Spinal cord (tissue), 10 donors: ENCODE data around the gene SLC7A10. TPM values are rescaled to one million over a fixed set of nuclear protein-coding genes. Genes with fewer than 3 reads are reported as not detected.
A peak's percentile ranks its signal among the peaks of the same experiment; 100 is the strongest.

ENCODE experiments used
- DNase-seq, 6 donors: peaks; one replicate each; pipeline versions ENCODE4 v3.0.0 to v3.0.0-alpha.2; 2013 to 2015; ENCODE audit warnings: low spot score in 6 of 6, low read depth in 4 of 6
- H3K27ac ChIP-seq: one replicate; pipeline ENCODE4 v1.5.1; 2013; ENCODE audit warnings: low read depth, low read length, control low read depth
- H3K27me3 ChIP-seq: one replicate; pipeline ENCODE4 v1.6.1; 2013; ENCODE audit warnings: low read length; ENCODE audit not compliant: control insufficient read depth, insufficient read depth
- H3K36me3 ChIP-seq: one replicate; pipeline ENCODE4 v1.6.1; 2013; ENCODE audit warnings: low read length; ENCODE audit not compliant: control insufficient read depth, insufficient read depth
- H3K4me1 ChIP-seq: one replicate; pipeline ENCODE4 v1.6.1; 2013; ENCODE audit warnings: low read length; ENCODE audit not compliant: control insufficient read depth, insufficient read depth
- H3K4me3 ChIP-seq: one replicate; pipeline ENCODE4 v1.5.1; 2013; ENCODE audit warnings: low read depth, low read length, control low read depth
- H3K9me3 ChIP-seq: one replicate; pipeline ENCODE4 v1.6.1; 2013; ENCODE audit warnings: low read length; ENCODE audit not compliant: control insufficient read depth, insufficient read depth
- WGBS: methylation state at CpG from one replicate; pipeline ENCODE4 v1.1.5; 2013; ENCODE audit warnings: missing lambda C conversion rate; ENCODE audit not compliant: insufficient coverage; 5-methylcytosine and 5-hydroxymethylcytosine counted together
- polyA plus RNA-seq, 2 donors: library from polyadenylated mRNA; unstranded; fragments of 120-200 nt; gene quantifications; one replicate each; pipeline ENCODE4 v1.2.1, GENCODE V29; 2013; ENCODE audit not compliant: insufficient read length in 2 of 2
- total RNA-seq, 2 donors: library from RNA; depleted of rRNA in 1 of 2; stranded (reverse); fragments of 120-200 nt in 1 of 2; fragments of >200 nt in 1 of 2; gene quantifications; one replicate each; pipeline versions ENCODE4 v1.2.3 to v1.2.4, GENCODE V29; 2013 to 2014
- donor health status: healthy.

Gene SLC7A10
- total and polyA plus RNA-seq, 4 donors: 3.8 to 43.2 (median 19.9) TPM

DNA sequence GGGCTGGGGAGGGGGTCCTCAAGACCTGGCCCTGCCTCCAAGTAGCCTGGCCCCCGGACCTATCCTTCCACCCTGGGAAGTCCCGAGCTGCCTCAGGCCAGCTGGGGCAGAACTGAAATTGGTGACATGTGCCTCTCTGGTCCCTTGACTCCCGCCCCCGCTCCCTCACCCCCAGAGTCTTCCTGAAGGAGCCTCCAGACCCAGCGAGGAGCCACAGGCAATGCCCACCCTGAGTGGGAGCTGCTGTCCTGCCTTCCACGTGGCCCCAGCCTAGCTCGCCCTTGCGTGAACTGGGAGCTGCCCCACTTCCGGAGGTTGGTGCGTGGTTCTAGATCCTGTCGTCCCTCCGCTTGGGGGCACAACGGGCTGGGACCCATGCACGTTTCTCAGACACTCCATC lies 42.1 kb upstream of the SLC7A10 start:
- no peak for DNase-seq
- WGBS: 72% methylated on average over 14 of the region's 14 CpGs
- H3K27ac ChIP-seq: no peak overlapping the region

DNA sequence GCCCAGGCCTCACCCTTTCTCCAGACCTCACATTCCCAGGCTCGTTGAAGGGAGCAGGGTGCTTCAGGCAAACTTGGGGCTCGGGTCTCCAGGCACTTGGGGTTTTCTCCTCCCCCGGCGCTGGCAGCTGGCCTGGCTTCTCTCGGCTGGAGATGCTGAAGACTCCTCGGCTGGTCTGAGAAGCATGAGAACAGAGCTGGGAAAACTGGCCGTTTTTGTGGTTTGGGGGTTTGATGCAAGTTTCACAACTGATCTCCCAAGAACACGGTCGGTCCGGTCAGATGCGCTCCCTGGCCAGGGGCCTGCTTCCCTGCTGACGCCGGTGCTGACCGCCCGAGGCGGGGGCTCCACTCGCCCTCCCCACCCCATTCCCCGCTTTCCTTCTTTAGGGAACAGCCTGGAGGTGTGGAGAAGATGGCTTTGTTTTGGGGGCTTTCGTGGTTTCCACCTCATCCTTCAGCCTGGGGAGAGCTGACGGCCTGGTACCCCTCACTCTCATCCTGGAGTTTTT lies 41.4 kb upstream of the SLC7A10 start:
- 74% methylated on average over 11 of the region's 20 CpGs for WGBS
- Histone ChIP-seq H3K9me3 (no peaks in the 10 kb centered on the region), H3K36me3 (no peaks in the 10 kb centered on the region), H3K27ac (no peak overlapping the region), H3K4me3 (no peak overlapping the region), H3K4me1 (no peaks in the 10 kb centered on the region), H3K27me3 (no peaks in the 10 kb centered on the region)
- no peak for DNase-seq

More for the DNA sequence above, 42.1 kb upstream of the SLC7A10 start:
- Histone ChIP-seq H3K36me3 (no peaks in the 10 kb centered on the region), H3K27me3 (no peaks in the 10 kb centered on the region), H3K9me3 (no peaks in the 10 kb centered on the region), H3K4me3 (no peak overlapping the region), H3K4me1 (no peaks in the 10 kb centered on the region)

DNA sequence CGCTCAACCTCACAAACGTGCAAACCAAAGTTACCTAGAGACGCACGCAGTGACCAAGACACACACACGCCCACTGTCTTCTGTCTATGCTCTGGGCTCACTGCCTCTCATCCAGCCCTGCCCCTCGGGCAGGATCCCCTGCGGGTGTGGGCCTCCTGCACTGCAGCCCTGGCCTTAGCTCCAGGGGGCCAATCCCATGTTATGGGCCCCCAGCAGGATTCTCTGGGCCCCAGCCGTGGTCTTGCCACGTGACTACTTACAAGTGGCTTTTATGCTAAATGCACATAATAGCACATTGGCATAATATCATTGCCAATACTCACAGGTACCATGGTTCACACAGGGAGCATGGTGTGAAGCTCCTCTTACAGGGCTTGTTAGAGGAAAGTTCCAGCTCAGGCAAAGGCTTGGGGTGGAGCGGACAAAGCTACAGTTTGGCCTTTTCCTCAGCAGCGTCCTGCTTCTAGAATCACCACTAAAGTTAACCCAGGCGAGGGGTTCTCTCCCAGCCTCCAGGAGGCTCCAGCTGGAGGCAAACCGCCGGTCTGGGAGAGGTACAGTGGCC lies 39.3 kb upstream of the SLC7A10 start:
- WGBS: 84% methylated on average over 12 of the region's 14 CpGs
- Histone ChIP-seq H3K27ac (no peak overlapping the region), H3K27me3 (no peaks in the 10 kb centered on the region), H3K4me3 (no peak overlapping the region), H3K9me3 (no peaks in the 10 kb centered on the region), H3K36me3 (no peaks in the 10 kb centered on the region), H3K4me1 (no peaks in the 10 kb centered on the region)
- DNase-seq: no peak

- Histone ChIP-seq H3K27me3 (no peaks in the 10 kb centered on the region), H3K4me1 (no peaks in the 10 kb centered on the region), H3K27ac (no peak overlapping the region), H3K4me3 (no peak overlapping the region), H3K9me3 (no peaks in the 10 kb centered on the region), H3K36me3 (no peaks in the 10 kb centered on the region)
- 91% methylated on average over 20 of the region's 25 CpGs for WGBS
- DNase-seq: no peak
These were observed 37.8 kb upstream of the SLC7A10 start for GRCh38 chr19:33263325-33264023.

DNA sequence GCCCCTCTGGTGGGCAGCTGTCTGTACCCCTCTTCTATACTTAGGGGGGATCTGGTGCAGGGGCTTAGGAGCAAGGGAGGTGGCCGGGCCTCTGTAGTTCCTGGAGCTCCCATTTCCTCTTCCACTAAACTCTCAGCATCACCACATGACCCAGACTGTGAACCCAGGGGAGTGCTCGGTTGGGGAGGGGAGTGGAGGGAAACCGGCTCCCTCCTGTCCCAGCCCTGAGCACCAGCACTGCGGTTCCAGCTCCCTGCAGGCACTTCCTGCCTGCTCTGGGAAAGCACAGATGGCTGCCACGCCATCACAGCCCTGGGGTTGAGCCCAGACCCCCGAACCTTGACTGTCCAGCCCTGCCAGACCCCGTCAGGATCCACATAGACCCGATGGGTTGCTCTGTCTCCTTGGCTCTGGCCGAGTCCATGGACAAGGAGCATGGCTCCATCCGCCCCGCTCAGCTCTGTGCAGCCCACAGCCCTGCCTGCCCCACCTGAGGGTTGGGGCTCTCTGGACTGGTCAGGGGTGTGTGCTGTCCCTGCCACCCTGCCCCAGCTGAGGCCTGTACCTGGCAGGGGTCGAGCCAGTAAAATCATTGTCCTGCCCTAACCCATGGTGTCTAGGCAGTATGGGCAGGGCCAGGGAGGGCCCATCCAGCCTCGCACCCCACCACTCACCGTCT lies 36.0 kb upstream of the SLC7A10 start:
- Histone ChIP-seq H3K27ac (no peak overlapping the region), H3K4me1 (no peaks in the 10 kb centered on the region), H3K4me3 (no peak overlapping the region), H3K36me3 (no peaks in the 10 kb centered on the region), H3K27me3 (no peaks in the 10 kb centered on the region), H3K9me3 (no peaks in the 10 kb centered on the region)
- DNase-seq: no peak
- WGBS: 71% methylated on average over 13 of the region's 14 CpGs

GRCh38 chr19:33260628-33261418 lies 35.2 kb upstream of the SLC7A10 start:
- DNase-seq: no peak
- no peaks in the 10 kb centered on the region for H3K27me3 ChIP-seq
- H3K27ac ChIP-seq: no peak overlapping the region
- 75% methylated on average over 24 of the region's 24 CpGs for WGBS
- no peaks in the 10 kb centered on the region for H3K36me3 ChIP-seq
- no peaks in the 10 kb centered on the region for H3K9me3 ChIP-seq
- no peak overlapping the region for H3K4me3 ChIP-seq
- peaks cover 2% of the 10 kb centered on the region for H3K4me1 ChIP-seq

DNA sequence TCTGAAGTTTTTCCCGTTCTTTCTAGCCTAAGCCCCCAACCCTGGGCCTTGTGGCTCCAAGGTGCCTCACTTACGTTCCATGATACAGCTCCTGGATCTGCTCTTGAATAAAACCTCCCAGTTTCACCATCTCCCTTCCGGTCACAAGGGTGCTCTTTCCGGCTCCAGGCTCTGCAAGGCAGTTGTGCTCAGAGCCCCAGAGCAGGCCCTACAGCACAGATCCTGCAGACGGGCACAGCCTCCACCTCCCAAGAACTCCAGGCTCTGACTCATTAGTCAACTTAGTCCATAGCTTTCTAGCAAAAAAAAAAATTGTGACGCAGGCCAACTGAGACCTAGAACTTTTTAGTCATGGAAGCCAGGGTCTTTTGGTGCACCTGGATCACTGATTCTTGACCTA lies 33.9 kb upstream of the SLC7A10 start:
- no peak overlapping the region for H3K27ac ChIP-seq
- no peak overlapping the region for H3K4me3 ChIP-seq
- no peaks in the 10 kb centered on the region for H3K9me3 ChIP-seq
- no peak for DNase-seq
- 77% methylated on average over 6 of the region's 6 CpGs for WGBS
- no peaks in the 10 kb centered on the region for H3K36me3 ChIP-seq
- no peaks in the 10 kb centered on the region for H3K27me3 ChIP-seq
- peaks cover 2% of the 10 kb centered on the region for H3K4me1 ChIP-seq

DNA sequence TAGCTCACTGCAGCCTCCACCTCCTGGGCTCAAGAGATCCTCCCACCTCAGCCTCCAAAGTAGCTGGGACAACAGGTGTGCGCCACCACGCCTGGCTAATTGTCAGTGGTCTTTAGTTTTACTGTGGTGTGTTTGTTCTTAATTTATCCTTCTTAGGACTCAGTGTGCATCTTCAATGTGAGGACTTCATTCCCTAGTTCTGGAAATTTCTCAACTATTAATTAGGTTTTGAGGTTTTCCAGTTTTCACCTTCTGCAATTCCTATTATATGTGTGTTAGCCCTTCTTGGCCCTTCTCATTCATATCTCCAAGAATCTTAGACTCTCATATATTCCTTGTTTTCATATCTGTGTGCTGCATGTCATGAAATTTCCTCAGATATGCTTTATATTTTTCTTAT lies 32.2 kb upstream of the SLC7A10 start:
- DNase-seq: no peak
- no CpG with 5 or more reads among the region's 2 CpGs for WGBS

DNA sequence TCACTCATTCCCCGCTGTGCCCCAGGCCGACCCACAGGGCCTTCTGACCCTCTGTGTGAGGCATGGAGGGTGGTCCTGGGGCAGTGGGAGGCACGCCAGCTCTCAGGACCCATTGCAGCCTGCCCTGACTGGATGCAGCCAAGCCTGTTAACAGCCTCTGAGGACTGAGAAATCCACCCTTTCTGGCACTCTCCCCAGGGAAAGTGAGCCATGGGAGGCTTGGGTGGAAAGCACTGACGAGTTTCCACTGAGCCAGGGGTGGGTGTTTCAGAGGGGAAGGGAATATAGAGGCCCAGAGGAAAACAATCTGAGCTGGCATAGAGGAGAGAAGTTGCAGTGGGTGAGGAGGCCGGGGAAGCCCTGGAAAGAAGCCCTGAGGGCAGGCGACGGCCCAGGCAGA lies 30.6 kb upstream of the SLC7A10 start:
- WGBS: 51% methylated on average over 6 of the region's 7 CpGs

More for the DNA sequence above, 32.2 kb upstream of the SLC7A10 start:
- no peak overlapping the region for H3K4me3 ChIP-seq
- H3K27me3 ChIP-seq: no peaks in the 10 kb centered on the region
- peaks cover 2% of the 10 kb centered on the region for H3K4me1 ChIP-seq
- H3K9me3 ChIP-seq: no peaks in the 10 kb centered on the region
- H3K36me3 ChIP-seq: no peaks in the 10 kb centered on the region
- no peak overlapping the region for H3K27ac ChIP-seq

More for the DNA sequence above, 30.6 kb upstream of the SLC7A10 start:
- H3K27ac ChIP-seq: no peak overlapping the region
- peaks cover 2% of the 10 kb centered on the region for H3K4me1 ChIP-seq
- DNase-seq: peak in 1 of 6 donors; percentile 28
- H3K27me3 ChIP-seq: no peaks in the 10 kb centered on the region
- no peaks in the 10 kb centered on the region for H3K36me3 ChIP-seq
- no peaks in the 10 kb centered on the region for H3K9me3 ChIP-seq
- H3K4me3 ChIP-seq: no peak overlapping the region
